H1 (cell line): ENCODE measurements around the gene MPV17. TPM values are rescaled to one million over a fixed set of nuclear protein-coding genes. Genes with fewer than 3 reads are reported as not detected.
A peak's percentile ranks its signal among the peaks of the same experiment; 100 is the strongest.

Experiments
- CTCF ChIA-PET: fragments of 300-600 bp; sonication (Branson Sonifier 250); formaldehyde crosslinking; loops from one replicate; lab custom pipeline; 2021; ENCODE audit not compliant: partially characterized antibody; lab: Charles Lee
- POLR2A ChIA-PET: fragments of 300-600 bp; sonication (Branson Sonifier 250); formaldehyde crosslinking; loops from one replicate; lab custom pipeline; 2021; ENCODE audit warnings: inconsistent platforms; ENCODE audit not compliant: partially characterized antibody; lab: Charles Lee
- DNase-seq, 2 experiments: peaks; one replicate each; pipeline versions ENCODE4 v3.0.0 to v3.0.0-alpha.2; 2010 to 2022; ENCODE audit warnings: low spot score in 2 of 2, low read depth in 1 of 2, mixed read lengths in 1 of 2
- FAIRE-seq: peaks from 2 replicates; lab custom pipeline; 2011; peaks lifted over from hg19 to GRCh38; lab: Jason Lieb, UNC
- H2AFZ ChIP-seq: 2 replicates; pipeline ENCODE4 v1.8.1; 2012; ENCODE audit warnings: low read length, inconsistent platforms
- H2AK5ac ChIP-seq: 2 replicates; pipeline ENCODE4 v1.6.1; 2013; ENCODE audit warnings: low read depth, low read length
- H2BK120ac ChIP-seq: replicated peaks from 2 replicates; pipeline ENCODE3; 2013; ENCODE audit warnings: low read depth, low read length, inconsistent platforms
- H2BK12ac ChIP-seq: 2 replicates; pipeline ENCODE4 v1.6.1; 2013; ENCODE audit warnings: low read depth, low read length
- H2BK15ac ChIP-seq: 2 replicates; pipeline ENCODE4 v1.6.1; 2013; ENCODE audit warnings: low read length
- H2BK20ac ChIP-seq: 2 replicates; pipeline ENCODE4 v1.6.1; 2013; ENCODE audit warnings: low read length
- H2BK5ac ChIP-seq: 2 replicates; pipeline ENCODE4 v1.6.1; 2013; ENCODE audit warnings: low read depth, low read length
- H3K14ac ChIP-seq: 2 replicates; pipeline ENCODE4 v1.6.1; 2013; ENCODE audit warnings: inconsistent platforms; ENCODE audit not compliant: insufficient read length
- H3K18ac ChIP-seq: 2 replicates; pipeline ENCODE4 v1.6.1; 2013; ENCODE audit warnings: low read length; ENCODE audit errors: extremely low read depth
- H3K23ac ChIP-seq: 2 replicates; pipeline ENCODE4 v1.6.1; 2013; ENCODE audit warnings: inconsistent platforms; ENCODE audit not compliant: insufficient read length
- H3K23me2 ChIP-seq: 2 replicates; pipeline ENCODE4 v1.6.1; 2013; ENCODE audit warnings: low read depth, low read length
- H3K27ac ChIP-seq: 2 replicates; pipeline ENCODE4 v1.6.1; 2011; ENCODE audit warnings: low read depth, low read length, inconsistent platforms
- H3K27me3 ChIP-seq, 4 experiments: replicated peaks in 1 of 4; 1 replicate in 1 of 4; 2 replicates in 3 of 4; pipeline versions ENCODE4 v1.6.1 to v1.8.1; 2011 to 2013; ENCODE audit warnings: low read length in 3 of 4, mild to moderate bottlenecking in 3 of 4, inconsistent platforms in 2 of 4, mixed read lengths in 2 of 4, moderate library complexity in 1 of 4; ENCODE audit not compliant: control insufficient read depth in 3 of 4, insufficient read depth in 3 of 4; ENCODE audit errors: extremely low read depth in 1 of 4
- H3K36me3 ChIP-seq, 4 experiments: 2 replicates each; pipeline versions ENCODE4 v1.6.1 to v1.8.1; 2011 to 2013; ENCODE audit warnings: mild to moderate bottlenecking in 4 of 4, low read length in 3 of 4, moderate library complexity in 2 of 4, control low read depth in 1 of 4, inconsistent platforms in 1 of 4; ENCODE audit not compliant: insufficient read depth in 4 of 4, control insufficient read depth in 2 of 4
- H3K4ac ChIP-seq: replicated peaks from 2 replicates; pipeline ENCODE3; 2013; ENCODE audit warnings: low read length, low read depth, mixed read lengths, inconsistent platforms; ENCODE audit not compliant: insufficient read length
- H3K4me1 ChIP-seq, 4 experiments: replicated peaks in 1 of 4; 1 replicate in 1 of 4; 2 replicates in 3 of 4; pipeline versions ENCODE4 v1.6.1 to v1.8.1; 2011 to 2013; ENCODE audit warnings: low read length in 3 of 4, inconsistent platforms in 2 of 4, mixed read lengths in 1 of 4; ENCODE audit not compliant: insufficient read depth in 4 of 4, control insufficient read depth in 3 of 4
- H3K4me2 ChIP-seq, 2 experiments: 2 replicates each; pipeline versions ENCODE4 v1.6.1 to v1.8.1; 2011 to 2013; ENCODE audit warnings: low read depth in 2 of 2, low read length in 2 of 2, control low read depth in 1 of 2, inconsistent platforms in 1 of 2, mild to moderate bottlenecking in 1 of 2; ENCODE audit not compliant: insufficient read depth in 1 of 2
- H3K4me3 ChIP-seq, 4 experiments: fragments of 200-600, 300-600 bp in 1 of 4; sonication (generic), shearing (Covaris generic), sonication (Bioruptor Twin) in 1 of 4; 2 replicates each; pipeline versions ENCODE4 v1.5.1 to v1.8.1; 2011 to 2016; ENCODE audit warnings: low read length in 4 of 4, low read depth in 3 of 4, control low read depth in 2 of 4, inconsistent platforms in 2 of 4, mild to moderate bottlenecking in 2 of 4, mixed read lengths in 1 of 4, moderate library complexity in 1 of 4; ENCODE audit not compliant: insufficient read depth in 2 of 4; ENCODE audit errors: extremely low read depth in 1 of 4
- H3K56ac ChIP-seq: replicated peaks from 2 replicates; pipeline ENCODE3; 2013; ENCODE audit warnings: low read depth, mild to moderate bottlenecking, mixed read lengths, low read length, inconsistent platforms; ENCODE audit not compliant: insufficient read length
- H3K79me1 ChIP-seq: 2 replicates; pipeline ENCODE4 v1.6.1; 2013; ENCODE audit warnings: low read depth, low read length, control low read depth
- H3K79me2 ChIP-seq, 2 experiments: 2 replicates each; pipeline versions ENCODE4 v1.6.1 to v1.8.1; 2012 to 2013; ENCODE audit warnings: low read length in 2 of 2, mild to moderate bottlenecking in 2 of 2, inconsistent platforms in 1 of 2; ENCODE audit not compliant: insufficient read depth in 2 of 2, control insufficient read depth in 1 of 2
- H3K9ac ChIP-seq, 4 experiments: replicated peaks in 1 of 4; 1 replicate in 1 of 4; 2 replicates in 3 of 4; pipeline versions ENCODE4 v1.6.1 to v1.8.1; 2011 to 2013; ENCODE audit warnings: low read depth in 3 of 4, low read length in 3 of 4, control low read depth in 2 of 4, mild to moderate bottlenecking in 2 of 4, moderate library complexity in 2 of 4, inconsistent platforms in 1 of 4; ENCODE audit errors: extremely low read depth in 1 of 4
- H3K9me3 ChIP-seq, 2 experiments: 2 replicates each; pipeline versions ENCODE4 v1.6.1 to v1.8.1; 2012 to 2013; ENCODE audit warnings: mild to moderate bottlenecking in 2 of 2, moderate library complexity in 2 of 2, control low read depth in 1 of 2, inconsistent platforms in 1 of 2, low read depth in 1 of 2, low read length in 1 of 2, mixed read lengths in 1 of 2; ENCODE audit not compliant: insufficient read depth in 2 of 2
- H4K20me1 ChIP-seq, 2 experiments: replicated peaks in 1 of 2; 2 replicates each; pipeline versions ENCODE3 to v1.8.1; 2011 to 2013; ENCODE audit warnings: inconsistent platforms in 2 of 2, low read length in 2 of 2, mild to moderate bottlenecking in 1 of 2; ENCODE audit not compliant: insufficient read depth in 2 of 2, control insufficient read depth in 1 of 2
- H4K5ac ChIP-seq: 2 replicates; pipeline ENCODE4 v1.6.1; 2013; ENCODE audit warnings: low read length, low read depth, mixed read lengths, inconsistent platforms; ENCODE audit not compliant: insufficient read length
- H4K8ac ChIP-seq: 2 replicates; pipeline ENCODE4 v1.8.0; 2013; ENCODE audit warnings: mild to moderate bottlenecking, moderate library complexity, low read length, inconsistent platforms; ENCODE audit not compliant: insufficient read depth; ENCODE audit errors: extremely low read depth
- H4K91ac ChIP-seq: replicated peaks from 2 replicates; pipeline ENCODE3; 2013; ENCODE audit warnings: low read length, mixed read lengths, inconsistent platforms; ENCODE audit not compliant: insufficient read length
- CREB1 ChIP-seq: IDR thresholded peaks from 2 replicates; pipeline ENCODE4 v1.6.1; 2012; ENCODE audit warnings: inconsistent platforms
- HDAC2 ChIP-seq, 2 experiments: fragments of 300-600 bp in 1 of 2; sonication (generic) in 1 of 2; IDR thresholded peaks; 2 replicates each; pipeline ENCODE4 v1.6.1; 2011 to 2012; ENCODE audit warnings: low read depth in 2 of 2, low read length in 2 of 2, mild to moderate bottlenecking in 2 of 2, moderate library complexity in 2 of 2, borderline replicate concordance in 1 of 2, inconsistent platforms in 1 of 2
- HDAC6 ChIP-seq: IDR thresholded peaks from one replicate; pipeline ENCODE4 v1.7.1; 2012; ENCODE audit warnings: low read depth, mild to moderate bottlenecking, inconsistent platforms, low read length, moderate library complexity
- KDM4A ChIP-seq: IDR thresholded peaks from one replicate; pipeline ENCODE4 v1.7.1; 2012; ENCODE audit warnings: low read depth, mild to moderate bottlenecking, moderate library complexity, low read length, inconsistent platforms; ENCODE audit not compliant: severe bottlenecking
- SAP30 ChIP-seq: fragments of 300-600 bp; sonication (generic); IDR thresholded peaks from 2 replicates; pipeline ENCODE4 v1.7.1; 2012; ENCODE audit warnings: low read length, moderate library complexity, mild to moderate bottlenecking, inconsistent platforms; ENCODE audit not compliant: insufficient read depth, insufficient replicate concordance
- SIN3A ChIP-seq, 2 experiments: IDR thresholded peaks in 1 of 2; conservative IDR thresholded peaks in 1 of 2; 2 replicates each; pipeline ENCODE4 v1.6.1; 2011 to 2012; ENCODE audit warnings: low read length in 2 of 2, improper control_type of control experiment in 1 of 2, low read depth in 1 of 2, mild to moderate bottlenecking in 1 of 2
- SRF ChIP-seq: IDR thresholded peaks from 2 replicates; pipeline ENCODE4 v1.6.1; 2011; ENCODE audit warnings: mild to moderate bottlenecking, low read depth, low read length, moderate library complexity
- TCF12 ChIP-seq: IDR thresholded peaks from 2 replicates; pipeline ENCODE4 v1.6.1; 2011; ENCODE audit warnings: low read depth, mild to moderate bottlenecking, low read length
- WGBS, 2 experiments: shearing (Covaris generic) in 1 of 2; methylation state at CpG; one replicate each; pipeline versions ENCODE4 v1.1.6 to v1.1.7; 2013 to 2015; ENCODE audit warnings: low lambda C conversion rate in 2 of 2, mixed read lengths in 2 of 2, inconsistent platforms in 1 of 2, low coverage in 1 of 2, missing lambda C conversion rate in 1 of 2; ENCODE audit not compliant: insufficient replicate concordance in 2 of 2, insufficient coverage in 1 of 2, insufficient read length in 1 of 2; ENCODE audit errors: extremely low coverage in 1 of 2, missing lambda C conversion rate in 1 of 2; 5-methylcytosine and 5-hydroxymethylcytosine counted together
- polyA plus RNA-seq, 7 experiments: library from polyadenylated mRNA; depleted of rRNA in 3 of 7; stranded (reverse) in 5 of 7; unstranded in 2 of 7; fragments of >200 nt in 5 of 7; fragments of 200-250 nt in 2 of 7; gene quantifications; 1 replicate in 5 of 7; 2 replicates in 1 of 7; 4 replicates in 1 of 7; pipeline versions ENCODE4 v1.2.1 to v1.2.3, GENCODE V29; 2011 to 2013; ENCODE audit warnings: missing spikeins in 2 of 7, mixed read lengths in 2 of 7
- total RNA-seq: library from RNA; stranded (reverse); fragmentation: NEBNext Ultra II Directional; extraction: Animal tissue kit (Norgen Biotek cat#: 25700); gene quantifications from 2 replicates; pipeline ENCODE4 v1.2.1, GENCODE V29; 2021
- TF ChIP-seq, protein P1 (sequence below): IDR thresholded peaks from 2 replicates; pipeline ENCODE4 v1.6.1; 2012; ENCODE audit warnings: inconsistent platforms
- TF ChIP-seq, protein P2 (sequence below): IDR thresholded peaks from 2 replicates; pipeline ENCODE4 v1.6.1; 2012; ENCODE audit warnings: inconsistent platforms

MPV17 gene
- total and polyA plus RNA-seq, 2 of the 8 experiments (the other 6 are each of a cell fraction or from before 2014, with no cell fraction given), result 45.2 to 181 TPM

DNA sequence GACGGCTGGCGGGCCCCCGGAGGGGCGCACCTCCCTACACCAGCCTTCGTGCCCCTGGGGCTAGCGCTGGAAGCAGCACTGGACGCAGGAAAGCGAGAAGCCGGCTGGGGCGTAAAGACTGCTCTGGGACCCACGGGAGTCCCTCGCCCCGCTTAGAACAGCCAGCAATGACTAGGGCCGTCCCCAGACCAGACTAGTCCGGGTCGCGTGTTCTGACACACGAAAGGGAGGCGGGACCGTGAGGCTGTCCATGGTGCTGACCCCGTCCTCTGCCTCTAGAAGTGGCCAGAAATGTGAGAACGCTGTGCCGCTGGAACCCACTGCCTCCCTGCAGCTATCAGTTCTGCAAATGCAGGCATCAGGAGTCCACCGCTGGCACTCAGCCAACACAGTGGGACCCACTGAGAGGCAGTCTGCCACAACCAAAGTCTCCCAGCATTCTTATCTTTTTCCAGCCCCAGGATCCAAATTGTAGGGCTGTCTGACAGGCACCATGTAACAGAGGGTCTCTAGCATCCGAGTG is 14.5 kb downstream of the MPV17 start, which contains the start of gene UCN:
Gene UCN (minus strand): TSS at position 87 of the 523 bp plus-strand sequence. CDS start 550 bp downstream, outside the sequence.
- Histone ChIP-seq H3K4ac (no peak within 1 kb of the TSS), H2BK15ac (no peak within 1 kb of the TSS), H3K4me3 (peak within 1 kb of the TSS in 3 of 4 experiments; percentile 26 to 51 (median 34); a peak in 4 of 8 replicates), H3K79me2 (no peaks in the 10 kb centered on the region), H3K4me1 (peaks cover 0 to 26% (median 14%) of the 10 kb centered on the region in 4 experiments; a peak in 5 of 7 replicates), H3K79me1 (no peaks in the 10 kb centered on the region), H3K9me3 (no peaks in the 10 kb centered on the region; a peak in 1 of 4 replicates), H3K4me2 (peak within 1 kb of the TSS; percentile 63 to 69), H3K27me3 (peaks cover 29 to 41% (median 39%) of the 10 kb centered on the region in 4 experiments), H3K18ac (no peak within 1 kb of the TSS), H3K23ac (no peak within 1 kb of the TSS), H3K56ac (no peak within 1 kb of the TSS), H2AFZ (no peak within 1 kb of the TSS), H2BK12ac (no peak within 1 kb of the TSS), H4K5ac (no peak within 1 kb of the TSS), H4K8ac (peak within 1 kb of the TSS; percentile 76; the same call in 1 of the 2 replicates), H4K20me1 (peaks cover 4 to 11% of the 10 kb centered on the region in 2 experiments), H3K36me3 (peaks cover 0 to 4% (median 0%) of the 10 kb centered on the region in 4 experiments; a peak in 1 of 8 replicates), H3K14ac (no peak within 1 kb of the TSS), H4K91ac (no peak within 1 kb of the TSS), H2BK5ac (no peak within 1 kb of the TSS), H2BK20ac (no peak within 1 kb of the TSS), H3K23me2 (peaks cover 10% of the 10 kb centered on the region; the same call in 1 of the 2 replicates), H3K27ac (no peak within 1 kb of the TSS), H2BK120ac (no peak within 1 kb of the TSS), H2AK5ac (no peak within 1 kb of the TSS), H3K9ac (no peak within 1 kb of the TSS)
- WGBS, 2 experiments, result 24% methylated on average over 25 of the region's 25 CpGs; no CpG with 5 or more reads in 1 of the 2 experiments
- CTCF ChIA-PET, result interaction anchor here (0.7 to 11.3 kb wide), 14 partner anchors 12 to 63 kb away, joined by 3 to 128 read pairs (median 4); partner anchors contain the start of genes MPV17 and TRIM54
- no peak for FAIRE-seq
- POLR2A ChIA-PET, result interaction anchor here (0.7 to 8.8 kb wide), 11 partner anchors 13 to 197 kb away, joined by 3 to 105 read pairs (median 5); partner anchors contain the start of genes ATRAID, GTF3C2, MPV17 and SLC5A6
- DNase-seq, result peak in 1 of 2 experiments; percentile 87
- no peak for TF ChIP-seq SRF
- TF ChIP-seq KDM4A, result no peak
- TF ChIP-seq SAP30, result peak; percentile 99
- no peak for TF ChIP-seq TCF12
- TF ChIP-seq HDAC6, result no peak
- TF ChIP-seq SIN3A (conservative IDR thresholded peaks at IDR 0.05 in 1 of 2, IDR thresholded peaks at IDR 0.05 in 1 of 2; ENCODE audit: low read depth in 1 of 2, low read length in 2 of 2), result peak; percentile 98 to 99
- TF ChIP-seq, protein P1, sequence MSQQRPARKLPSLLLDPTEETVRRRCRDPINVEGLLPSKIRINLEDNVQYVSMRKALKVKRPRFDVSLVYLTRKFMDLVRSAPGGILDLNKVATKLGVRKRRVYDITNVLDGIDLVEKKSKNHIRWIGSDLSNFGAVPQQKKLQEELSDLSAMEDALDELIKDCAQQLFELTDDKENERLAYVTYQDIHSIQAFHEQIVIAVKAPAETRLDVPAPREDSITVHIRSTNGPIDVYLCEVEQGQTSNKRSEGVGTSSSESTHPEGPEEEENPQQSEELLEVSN, result peak; percentile 58
- TF ChIP-seq CREB1, result peak; percentile 82
- peak; percentile 58 to 66; a peak in 2 of 4 replicates for TF ChIP-seq HDAC2 (IDR thresholded peaks at IDR 0.05; ENCODE audit: borderline replicate concordance in 1 of 2, low read depth in 2 of 2, low read length in 2 of 2)
- TF ChIP-seq, protein P2, sequence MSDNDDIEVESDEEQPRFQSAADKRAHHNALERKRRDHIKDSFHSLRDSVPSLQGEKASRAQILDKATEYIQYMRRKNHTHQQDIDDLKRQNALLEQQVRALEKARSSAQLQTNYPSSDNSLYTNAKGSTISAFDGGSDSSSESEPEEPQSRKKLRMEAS, result peak; percentile 87
